ENCODE results near the gene PRKCZ. TPM values are rescaled to one million over a fixed set of nuclear protein-coding genes. Genes with fewer than 3 reads are reported as not detected.

PRKCZ gene
- total and polyA plus RNA-seq, 4 donors = 4.8 to 9.9 (median 8.4) TPM

DNA sequence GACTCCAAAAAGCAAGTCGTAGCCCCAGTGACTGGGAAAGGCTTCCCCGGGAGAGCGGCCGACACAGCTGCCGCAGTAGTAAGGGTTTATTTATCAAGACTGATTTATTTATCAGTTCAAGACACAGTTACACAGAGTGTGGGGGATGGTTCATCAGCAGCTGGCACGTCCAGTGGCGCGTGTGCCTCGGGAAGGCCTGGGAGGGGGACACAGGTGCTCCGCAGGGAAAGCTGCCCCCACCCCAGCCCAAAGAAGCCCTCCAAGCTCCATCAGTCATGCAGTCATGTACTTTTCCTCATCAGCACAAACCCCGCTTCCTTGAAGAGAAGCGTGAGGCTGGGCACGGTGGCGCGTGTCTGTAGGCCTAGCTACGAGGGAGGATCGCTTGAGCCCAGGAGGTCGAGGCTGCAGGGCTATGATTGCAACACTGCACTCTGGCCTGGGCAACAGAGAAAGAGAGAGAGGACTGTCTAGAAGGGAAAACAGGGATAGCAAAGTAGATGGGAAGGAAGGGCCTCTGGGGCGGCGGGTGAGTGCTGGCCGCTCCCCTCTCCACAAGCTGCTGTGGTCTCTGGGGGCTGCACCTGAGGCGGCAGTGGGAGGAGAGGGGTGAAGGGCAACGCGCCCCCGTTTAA lies 53.2 kb downstream of the PRKCZ start:
- WGBS = 92% methylated on average over 25 of the region's 25 CpGs
- Histone ChIP-seq H3K4me3 (ENCODE audit: low read depth in 1 of 3, low read length in 3 of 3) (no peak overlapping the region), H3K4me1 (ENCODE audit: control insufficient read depth in 4 of 4, insufficient read depth in 4 of 4, low read length in 3 of 4) (peaks cover 0 to 3% (median 1%) of the 10 kb centered on the region in 4 donors), H3K27me3 (ENCODE audit: control insufficient read depth in 4 of 4, insufficient read depth in 4 of 4, low read length in 3 of 4) (no peaks in the 10 kb centered on the region), H3K27ac (ENCODE audit: low read depth in 1 of 2, low read length in 2 of 2) (no peak overlapping the region), H3K9me3 (ENCODE audit: control insufficient read depth in 4 of 4, low read length in 3 of 4) (no peaks in the 10 kb centered on the region), H3K9ac (ENCODE audit: low read depth in 1 of 2, low read length in 2 of 2) (no peak overlapping the region), H3K36me3 (ENCODE audit: control insufficient read depth in 4 of 4, insufficient read depth in 3 of 4, low read depth in 1 of 4, low read length in 3 of 4) (peaks cover 0 to 4% (median 3%) of the 10 kb centered on the region in 4 donors)
- no peak for DNase-seq (ENCODE audit: low spot score)
- TF ChIP-seq, protein P1, sequence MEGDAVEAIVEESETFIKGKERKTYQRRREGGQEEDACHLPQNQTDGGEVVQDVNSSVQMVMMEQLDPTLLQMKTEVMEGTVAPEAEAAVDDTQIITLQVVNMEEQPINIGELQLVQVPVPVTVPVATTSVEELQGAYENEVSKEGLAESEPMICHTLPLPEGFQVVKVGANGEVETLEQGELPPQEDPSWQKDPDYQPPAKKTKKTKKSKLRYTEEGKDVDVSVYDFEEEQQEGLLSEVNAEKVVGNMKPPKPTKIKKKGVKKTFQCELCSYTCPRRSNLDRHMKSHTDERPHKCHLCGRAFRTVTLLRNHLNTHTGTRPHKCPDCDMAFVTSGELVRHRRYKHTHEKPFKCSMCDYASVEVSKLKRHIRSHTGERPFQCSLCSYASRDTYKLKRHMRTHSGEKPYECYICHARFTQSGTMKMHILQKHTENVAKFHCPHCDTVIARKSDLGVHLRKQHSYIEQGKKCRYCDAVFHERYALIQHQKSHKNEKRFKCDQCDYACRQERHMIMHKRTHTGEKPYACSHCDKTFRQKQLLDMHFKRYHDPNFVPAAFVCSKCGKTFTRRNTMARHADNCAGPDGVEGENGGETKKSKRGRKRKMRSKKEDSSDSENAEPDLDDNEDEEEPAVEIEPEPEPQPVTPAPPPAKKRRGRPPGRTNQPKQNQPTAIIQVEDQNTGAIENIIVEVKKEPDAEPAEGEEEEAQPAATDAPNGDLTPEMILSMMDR (IDR thresholded peaks at IDR 0.05; ENCODE audit: low read depth, low read length, missing input control) = no peak
- TF ChIP-seq NR2F2 (IDR thresholded peaks at IDR 0.05) (no peak), FOXA1 (IDR thresholded peaks at IDR 0.05) (no peak), TAF1 (conservative IDR thresholded peaks at IDR 0.05) (no peak), FOXA2 (IDR thresholded peaks at IDR 0.05) (no peak)

DNA sequence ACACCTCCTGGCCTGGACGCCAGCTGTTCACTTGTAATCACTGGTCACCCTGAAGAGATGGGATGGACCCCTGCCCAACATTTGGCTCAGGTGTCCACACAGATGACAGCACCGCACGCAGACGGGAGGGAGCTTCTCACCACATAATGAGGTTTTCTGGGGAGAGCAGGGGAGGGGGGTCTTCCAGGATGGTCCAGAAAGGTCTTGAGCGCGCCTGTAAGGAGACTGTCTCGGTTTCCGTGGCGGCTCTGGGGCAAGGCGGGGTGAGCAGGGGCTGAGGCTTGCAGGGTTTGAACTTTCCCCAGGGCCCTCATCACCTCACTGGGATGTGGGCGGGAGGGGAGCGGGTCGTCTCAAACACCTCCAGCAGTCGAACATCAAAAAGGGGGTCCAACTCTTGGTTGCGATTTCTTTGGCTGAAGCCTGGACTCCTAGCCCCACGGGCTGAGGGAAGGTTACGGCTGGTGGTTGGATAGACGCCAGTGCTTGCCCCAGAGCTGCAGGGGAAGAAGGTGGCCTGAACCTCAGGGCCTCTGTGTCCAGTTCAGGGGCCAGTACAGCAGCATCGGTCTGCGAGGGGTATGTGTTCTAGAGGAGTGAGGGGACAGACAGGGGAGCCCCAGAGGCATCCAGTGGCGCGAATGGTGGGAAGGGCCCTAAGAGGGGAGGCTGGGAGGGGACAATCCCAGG lies 53.8 kb downstream of the PRKCZ start:
- Histone ChIP-seq H3K27me3 (ENCODE audit: control insufficient read depth in 4 of 4, insufficient read depth in 4 of 4, low read length in 3 of 4) (no peaks in the 10 kb centered on the region), H3K36me3 (ENCODE audit: control insufficient read depth in 4 of 4, insufficient read depth in 3 of 4, low read depth in 1 of 4, low read length in 3 of 4) (peaks cover 0 to 4% (median 2%) of the 10 kb centered on the region in 4 donors), H3K4me1 (ENCODE audit: control insufficient read depth in 4 of 4, insufficient read depth in 4 of 4, low read length in 3 of 4) (peaks cover 0 to 3% (median 1%) of the 10 kb centered on the region in 4 donors), H3K4me3 (ENCODE audit: low read depth in 1 of 3, low read length in 3 of 3) (no peak overlapping the region), H3K9me3 (ENCODE audit: control insufficient read depth in 4 of 4, low read length in 3 of 4) (no peaks in the 10 kb centered on the region), H3K9ac (ENCODE audit: low read depth in 1 of 2, low read length in 2 of 2) (no peak overlapping the region), H3K27ac (ENCODE audit: low read depth in 1 of 2, low read length in 2 of 2) (no peak overlapping the region)
- DNase-seq (ENCODE audit: low spot score) = no peak
- no peak for TF ChIP-seq RAD21 (IDR thresholded peaks at IDR 0.05)
- no peak for TF ChIP-seq HNF4G (IDR thresholded peaks at IDR 0.05)
- no peak for TF ChIP-seq JUND (IDR thresholded peaks at IDR 0.05)
- no peak for TF ChIP-seq ATF3 (IDR thresholded peaks at IDR 0.05)
- TF ChIP-seq, protein P2, sequence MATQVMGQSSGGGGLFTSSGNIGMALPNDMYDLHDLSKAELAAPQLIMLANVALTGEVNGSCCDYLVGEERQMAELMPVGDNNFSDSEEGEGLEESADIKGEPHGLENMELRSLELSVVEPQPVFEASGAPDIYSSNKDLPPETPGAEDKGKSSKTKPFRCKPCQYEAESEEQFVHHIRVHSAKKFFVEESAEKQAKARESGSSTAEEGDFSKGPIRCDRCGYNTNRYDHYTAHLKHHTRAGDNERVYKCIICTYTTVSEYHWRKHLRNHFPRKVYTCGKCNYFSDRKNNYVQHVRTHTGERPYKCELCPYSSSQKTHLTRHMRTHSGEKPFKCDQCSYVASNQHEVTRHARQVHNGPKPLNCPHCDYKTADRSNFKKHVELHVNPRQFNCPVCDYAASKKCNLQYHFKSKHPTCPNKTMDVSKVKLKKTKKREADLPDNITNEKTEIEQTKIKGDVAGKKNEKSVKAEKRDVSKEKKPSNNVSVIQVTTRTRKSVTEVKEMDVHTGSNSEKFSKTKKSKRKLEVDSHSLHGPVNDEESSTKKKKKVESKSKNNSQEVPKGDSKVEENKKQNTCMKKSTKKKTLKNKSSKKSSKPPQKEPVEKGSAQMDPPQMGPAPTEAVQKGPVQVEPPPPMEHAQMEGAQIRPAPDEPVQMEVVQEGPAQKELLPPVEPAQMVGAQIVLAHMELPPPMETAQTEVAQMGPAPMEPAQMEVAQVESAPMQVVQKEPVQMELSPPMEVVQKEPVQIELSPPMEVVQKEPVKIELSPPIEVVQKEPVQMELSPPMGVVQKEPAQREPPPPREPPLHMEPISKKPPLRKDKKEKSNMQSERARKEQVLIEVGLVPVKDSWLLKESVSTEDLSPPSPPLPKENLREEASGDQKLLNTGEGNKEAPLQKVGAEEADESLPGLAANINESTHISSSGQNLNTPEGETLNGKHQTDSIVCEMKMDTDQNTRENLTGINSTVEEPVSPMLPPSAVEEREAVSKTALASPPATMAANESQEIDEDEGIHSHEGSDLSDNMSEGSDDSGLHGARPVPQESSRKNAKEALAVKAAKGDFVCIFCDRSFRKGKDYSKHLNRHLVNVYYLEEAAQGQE (IDR thresholded peaks at IDR 0.05) = no peak
- TF ChIP-seq RXRA (IDR thresholded peaks at IDR 0.05) = no peak
- TF ChIP-seq TAF1 (conservative IDR thresholded peaks at IDR 0.05) = no peak
- no peak for TF ChIP-seq YY1 (IDR thresholded peaks at IDR 0.05)
- TF ChIP-seq NR2F2 (IDR thresholded peaks at IDR 0.05) = no peak
- 95% methylated on average over 22 of the region's 22 CpGs for WGBS
